Measurements from ENCODE around the gene GCSAM. TPM values are rescaled to one million over a fixed set of nuclear protein-coding genes. Genes with fewer than 3 reads are reported as not detected.

GCSAM gene
- total RNA-seq, 1 donor, result not detected

DNA sequence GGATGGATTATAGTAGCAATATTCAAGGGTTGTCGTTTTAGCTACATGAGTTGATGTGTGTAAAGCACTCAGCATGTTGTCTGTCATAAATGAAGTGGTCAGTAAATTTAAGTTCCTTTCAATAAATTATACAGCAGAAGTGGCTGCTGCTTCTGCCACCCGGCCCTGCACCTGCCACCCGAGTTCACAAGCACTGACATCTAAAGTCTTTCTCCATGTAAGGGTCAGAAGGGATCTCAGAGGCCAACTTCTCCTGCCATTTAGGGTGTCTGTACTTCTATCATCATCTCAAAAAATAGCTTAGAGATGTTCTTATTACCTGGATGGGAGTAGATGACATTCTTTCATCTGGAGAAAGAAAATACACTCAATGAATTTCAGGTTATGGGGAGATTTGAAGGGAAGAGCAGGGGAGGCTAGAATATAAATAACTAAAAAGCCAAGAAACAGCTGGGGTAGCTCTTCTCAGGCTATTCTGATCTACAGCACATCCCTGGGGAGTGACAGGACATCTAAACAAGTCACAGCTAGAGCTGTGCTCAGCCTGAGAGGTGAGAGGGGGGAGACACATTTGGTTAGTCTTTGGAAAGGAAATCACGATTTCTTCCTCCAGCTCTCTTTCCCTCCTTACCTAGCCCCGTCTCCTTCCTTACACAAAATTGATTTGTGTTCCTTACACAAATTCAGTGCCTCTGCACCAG, 8.0 kb downstream of the GCSAM start:
- no peak overlapping the region for H3K4me3 ChIP-seq (ENCODE audit: low read depth, low read length)
- TF ChIP-seq, protein P1, sequence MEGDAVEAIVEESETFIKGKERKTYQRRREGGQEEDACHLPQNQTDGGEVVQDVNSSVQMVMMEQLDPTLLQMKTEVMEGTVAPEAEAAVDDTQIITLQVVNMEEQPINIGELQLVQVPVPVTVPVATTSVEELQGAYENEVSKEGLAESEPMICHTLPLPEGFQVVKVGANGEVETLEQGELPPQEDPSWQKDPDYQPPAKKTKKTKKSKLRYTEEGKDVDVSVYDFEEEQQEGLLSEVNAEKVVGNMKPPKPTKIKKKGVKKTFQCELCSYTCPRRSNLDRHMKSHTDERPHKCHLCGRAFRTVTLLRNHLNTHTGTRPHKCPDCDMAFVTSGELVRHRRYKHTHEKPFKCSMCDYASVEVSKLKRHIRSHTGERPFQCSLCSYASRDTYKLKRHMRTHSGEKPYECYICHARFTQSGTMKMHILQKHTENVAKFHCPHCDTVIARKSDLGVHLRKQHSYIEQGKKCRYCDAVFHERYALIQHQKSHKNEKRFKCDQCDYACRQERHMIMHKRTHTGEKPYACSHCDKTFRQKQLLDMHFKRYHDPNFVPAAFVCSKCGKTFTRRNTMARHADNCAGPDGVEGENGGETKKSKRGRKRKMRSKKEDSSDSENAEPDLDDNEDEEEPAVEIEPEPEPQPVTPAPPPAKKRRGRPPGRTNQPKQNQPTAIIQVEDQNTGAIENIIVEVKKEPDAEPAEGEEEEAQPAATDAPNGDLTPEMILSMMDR (IDR thresholded peaks at IDR 0.05; ENCODE audit: insufficient read depth, low read length), result no peak
- DNase-seq (ENCODE audit: low read depth), result no peak

DNA sequence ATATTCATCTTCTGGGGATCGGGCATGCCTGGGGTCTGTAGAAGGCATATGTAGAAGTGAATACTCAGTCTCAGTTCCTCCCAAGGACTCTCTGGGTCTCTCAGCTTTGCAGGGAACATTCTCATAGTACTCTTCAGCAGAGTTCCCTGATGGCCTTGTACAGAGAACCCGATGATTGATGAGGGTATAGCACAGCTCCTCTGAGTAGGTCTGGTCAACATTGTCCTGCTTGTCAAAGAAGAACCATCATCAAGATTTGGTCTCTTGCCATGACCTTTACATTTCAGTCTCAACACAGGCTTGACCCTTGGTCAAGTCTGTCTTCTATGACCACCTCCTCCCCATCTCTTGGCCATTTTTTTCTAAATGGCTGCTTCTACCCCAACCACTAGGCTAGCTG, 9.5 kb downstream of the GCSAM start:
- TF ChIP-seq, protein P1 (IDR thresholded peaks at IDR 0.05; ENCODE audit: insufficient read depth, low read length), result no peak
- no peak overlapping the region for H3K4me3 ChIP-seq (ENCODE audit: low read depth, low read length)
- DNase-seq (ENCODE audit: low read depth), result no peak

DNA sequence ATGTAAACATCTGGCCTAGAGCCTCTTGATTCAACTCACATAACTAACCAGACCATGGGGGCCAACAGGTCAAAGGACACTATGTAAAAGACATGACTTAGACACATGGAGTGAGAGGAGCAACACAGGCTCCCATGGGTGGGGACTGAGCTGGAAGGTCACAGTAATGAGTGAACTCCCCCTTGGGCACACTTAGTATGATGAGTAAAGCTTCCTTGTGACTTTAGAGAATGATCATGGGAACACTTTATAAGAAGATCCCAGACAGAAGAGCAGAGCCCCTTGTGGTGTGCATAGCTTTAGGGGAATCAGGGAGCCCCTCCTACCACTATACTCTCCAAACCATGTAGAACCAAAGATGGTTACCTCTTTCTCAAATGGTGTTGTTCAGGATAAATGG, 10.2 kb downstream of the GCSAM start:
- TF ChIP-seq, protein P1 (IDR thresholded peaks at IDR 0.05; ENCODE audit: insufficient read depth, low read length), result no peak
- H3K4me3 ChIP-seq (ENCODE audit: low read depth, low read length), result no peak overlapping the region
- DNase-seq (ENCODE audit: low read depth), result no peak

GRCh38 chr3:112121577-112122547, 11.2 kb downstream of the GCSAM start:
- TF ChIP-seq, protein P1 (IDR thresholded peaks at IDR 0.05; ENCODE audit: insufficient read depth, low read length), result no peak
- no peak for DNase-seq (ENCODE audit: low read depth)
- H3K4me3 ChIP-seq (ENCODE audit: low read depth, low read length), result no peak overlapping the region

DNA sequence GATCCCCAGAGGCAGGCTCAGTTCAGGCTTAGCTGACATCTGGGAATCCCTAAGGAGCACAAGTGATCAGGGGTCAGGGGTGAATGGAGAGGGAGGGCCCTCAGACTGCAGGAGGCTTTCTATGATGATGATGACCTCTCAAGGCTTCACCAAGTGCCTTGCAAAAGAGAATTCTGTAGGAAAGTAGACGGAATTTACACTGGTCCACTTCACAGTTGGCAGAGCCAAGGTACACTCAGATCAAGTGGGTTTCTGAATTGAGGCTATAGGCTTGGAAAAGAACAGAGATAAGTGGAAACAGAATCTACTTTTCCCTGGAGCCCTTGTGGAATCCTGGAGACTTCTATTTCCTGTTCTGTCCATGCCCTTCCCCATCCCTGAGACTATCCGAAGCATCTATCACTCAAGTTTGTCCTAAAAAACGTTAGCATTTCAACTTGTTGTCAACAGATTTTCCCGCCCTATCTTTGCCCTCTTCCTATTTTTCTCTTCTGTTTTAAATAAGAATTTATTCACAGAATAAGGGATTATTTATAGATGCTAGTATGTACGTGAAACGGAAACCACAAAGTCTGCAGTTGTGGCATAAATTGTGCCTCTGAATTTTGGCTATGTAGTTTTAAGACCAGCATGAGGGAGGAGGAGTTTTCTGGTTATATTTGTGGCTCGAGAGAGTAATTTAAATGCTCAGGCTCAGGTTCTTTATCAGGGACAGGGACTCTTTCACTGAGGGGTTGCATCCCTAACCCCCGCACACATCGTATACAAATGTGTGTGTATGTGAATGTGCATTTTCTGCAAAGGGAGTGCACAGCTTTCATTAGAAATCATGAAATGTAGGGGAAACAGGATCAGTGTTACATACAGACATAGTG, 12.8 kb downstream of the GCSAM start:
- TF ChIP-seq, protein P1 (IDR thresholded peaks at IDR 0.05; ENCODE audit: insufficient read depth, low read length), result no peak
- DNase-seq (ENCODE audit: low read depth), result no peak
- H3K4me3 ChIP-seq (ENCODE audit: low read depth, low read length), result no peak overlapping the region

DNA sequence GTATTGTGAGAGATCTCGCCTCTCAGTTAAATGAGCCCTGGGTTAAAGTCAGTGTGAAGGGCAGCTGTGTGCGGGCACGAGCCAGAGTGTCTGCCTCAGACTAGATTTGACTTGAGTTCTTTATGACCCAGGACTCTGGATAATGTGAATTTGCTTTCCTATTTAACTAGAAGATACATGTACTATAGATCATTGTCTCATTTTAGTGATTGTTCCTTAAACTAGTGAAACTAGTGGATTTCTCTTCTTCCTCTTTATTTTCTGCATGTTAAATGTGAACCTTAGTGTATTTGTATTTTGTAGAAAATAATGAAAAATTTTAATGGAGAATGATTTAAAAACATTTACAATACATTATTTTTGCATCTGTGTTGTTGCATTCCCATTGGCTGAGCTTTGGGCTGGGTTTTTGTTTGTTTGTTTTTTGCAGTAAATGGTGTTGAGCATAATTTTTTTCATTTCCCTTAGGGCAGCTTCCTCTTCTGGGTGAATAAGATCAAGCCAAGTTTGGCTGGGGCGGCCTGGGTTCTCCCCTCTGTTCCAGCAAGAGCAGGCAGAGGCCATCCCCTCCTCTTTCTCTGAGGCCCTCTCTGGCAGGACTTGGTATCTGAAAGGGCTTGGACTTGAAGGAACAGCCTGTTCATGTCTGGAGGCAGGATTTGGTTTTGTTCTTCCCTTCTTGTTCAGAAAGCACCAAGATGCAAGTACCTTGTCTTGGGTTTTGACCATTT, 15.0 kb downstream of the GCSAM start:
- no peak for DNase-seq (ENCODE audit: low read depth)
- H3K4me3 ChIP-seq (ENCODE audit: low read depth, low read length), result no peak overlapping the region
- TF ChIP-seq, protein P1 (IDR thresholded peaks at IDR 0.05; ENCODE audit: insufficient read depth, low read length), result no peak

All from fibroblast of the aortic adventitia (primary cell).